Neural progenitor cell (in vitro differentiated cells): ENCODE results near the gene AGAP3. TPM values are rescaled to one million over a fixed set of nuclear protein-coding genes. Genes with fewer than 3 reads are reported as not detected.

Experiments
- DNase-seq: peaks from one replicate; pipeline ENCODE4 v3.0.0-alpha.2; 2016; ENCODE audit warnings: low spot score
- H2AFZ ChIP-seq: fragments of 200-600 bp; sonication (generic); replicated peaks from 2 replicates; pipeline ENCODE4 v1.6.1; 2016; ENCODE audit warnings: antibody characterized with exemption
- H3F3A ChIP-seq: fragments of 200-600 bp; sonication (generic); 2 replicates; pipeline ENCODE4 v1.6.1; 2016; ENCODE audit warnings: antibody characterized with exemption, low read depth
- H3K27ac ChIP-seq: fragments of 200-600 bp; sonication (generic); 2 replicates; pipeline ENCODE4 v1.5.1; 2016; ENCODE audit warnings: mild to moderate bottlenecking
- H3K27me3 ChIP-seq: fragments of 200-600 bp; sonication (generic); 2 replicates; pipeline ENCODE4 v1.6.1; 2016; ENCODE audit warnings: mild to moderate bottlenecking, moderate library complexity
- H3K36me3 ChIP-seq: fragments of 200-600 bp; sonication (generic); 2 replicates; pipeline ENCODE4 v1.5.1; 2016
- H3K4me1 ChIP-seq: fragments of 200-600 bp; sonication (generic); 2 replicates; pipeline ENCODE4 v1.6.1; 2016; ENCODE audit warnings: mixed run types
- H3K4me2 ChIP-seq: fragments of 200-600 bp; sonication (generic); 2 replicates; pipeline ENCODE4 v1.6.1; 2016
- H3K4me3 ChIP-seq: fragments of 200-600 bp; sonication (generic); 2 replicates; pipeline ENCODE4 v1.5.1; 2016
- H3K79me2 ChIP-seq: fragments of 200-600 bp; sonication (generic); 2 replicates; pipeline ENCODE4 v1.6.1; 2016; ENCODE audit warnings: low read depth
- H3K9ac ChIP-seq: fragments of 200-600 bp; sonication (generic); 2 replicates; pipeline ENCODE4 v1.6.1; 2016
- H3K9me3 ChIP-seq: fragments of 200-600 bp; sonication (generic); 2 replicates; pipeline ENCODE4 v1.5.1; 2016; ENCODE audit warnings: low read depth
- H4K20me1 ChIP-seq: fragments of 200-600 bp; sonication (generic); 2 replicates; pipeline ENCODE4 v1.6.1; 2016; ENCODE audit warnings: low read depth
- H3K27ac Mint-ChIP-seq: 3 replicates; pipeline ENCODE4 v1.8.0; 2021; ENCODE audit warnings: mixed read lengths
- H3K27me3 Mint-ChIP-seq: 2 replicates; pipeline ENCODE4 v1.8.0; 2022; ENCODE audit warnings: low read depth, mild to moderate bottlenecking, inconsistent platforms, moderate library complexity, mixed read lengths; ENCODE audit not compliant: insufficient read depth
- H3K36me3 Mint-ChIP-seq: 3 replicates; pipeline ENCODE4 v1.8.0; 2021; ENCODE audit warnings: mixed read lengths
- H3K4me1 Mint-ChIP-seq: 3 replicates; pipeline ENCODE4 v1.8.0; 2021; ENCODE audit warnings: mixed read lengths
- H3K4me3 Mint-ChIP-seq: 3 replicates; pipeline ENCODE4 v1.8.0; 2021; ENCODE audit warnings: mild to moderate bottlenecking, moderate library complexity, mixed read lengths
- H3K9me3 Mint-ChIP-seq: 3 replicates; pipeline ENCODE4 v1.8.0; 2020; ENCODE audit warnings: mixed read lengths
- EZH2 ChIP-seq: fragments of 200-600 bp; sonication (generic); IDR thresholded peaks from 2 replicates; pipeline ENCODE4 v1.6.1; 2017; ENCODE audit warnings: antibody characterized with exemption, mild to moderate bottlenecking, moderate library complexity
- EZH2phosphoT487 ChIP-seq: fragments of 200-600 bp; sonication (generic); IDR thresholded peaks from 2 replicates; pipeline ENCODE4 v1.6.1; 2017; ENCODE audit warnings: antibody characterized with exemption
- total RNA-seq: library from RNA; depleted of rRNA; stranded (reverse); fragments of >200 nt; gene quantifications from 2 replicates; pipeline ENCODE4 v1.2.3, GENCODE V29; 2015; ENCODE audit warnings: low replicate concordance
- TF ChIP-seq, protein P1 (sequence below): fragments of 200-600 bp; sonication (generic); IDR thresholded peaks from 2 replicates; pipeline ENCODE4 v1.5.1; 2017; ENCODE audit warnings: antibody characterized with exemption, mild to moderate bottlenecking

The AGAP3 gene
- total RNA-seq, 1 donor from 2014 or later = 38.9 TPM

DNA sequence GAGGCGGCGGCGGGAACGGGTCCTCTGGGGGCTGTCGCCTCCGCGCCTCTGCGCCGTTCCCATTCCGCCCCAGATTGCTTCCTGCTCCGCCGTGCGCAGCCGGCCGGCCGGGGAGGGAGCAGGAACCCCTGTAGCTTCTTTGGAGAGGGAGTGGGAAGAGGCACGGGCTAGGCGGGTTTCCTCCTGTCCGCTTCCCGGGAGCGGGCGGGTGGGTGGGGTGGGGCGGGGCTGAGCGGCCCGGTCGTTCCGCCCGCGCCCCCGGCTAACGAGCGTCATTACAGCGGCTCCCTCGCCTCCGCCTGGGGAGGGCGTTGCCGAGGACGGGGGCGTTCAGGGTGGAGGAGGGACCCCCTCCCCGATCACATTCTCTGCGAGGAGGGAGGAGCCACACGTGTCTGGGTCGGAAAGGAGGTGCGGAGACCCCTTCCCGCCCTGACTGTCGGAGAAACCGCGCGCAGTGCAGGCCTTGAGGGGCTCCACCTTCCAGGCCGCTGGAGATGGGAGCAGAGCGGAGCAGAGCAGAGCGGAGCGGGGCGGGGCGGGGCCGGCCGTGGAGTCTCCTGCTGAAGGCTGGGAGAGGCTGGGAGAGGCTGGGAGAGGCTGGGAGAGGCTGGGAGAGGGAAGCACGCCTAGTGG lies 39.7 kb downstream of the AGAP3 start:
- H3K4me3 ChIP-seq = peak overlapping the region; percentile 54
- peaks cover 59% of the 10 kb centered on the region for H4K20me1 ChIP-seq
- H3K9ac ChIP-seq = no peak overlapping the region
- no peaks in the 10 kb centered on the region for H3K9me3 ChIP-seq
- TF ChIP-seq EZH2 (no peak), EZH2phosphoT487 (peak; percentile 11)
- H3K4me1 ChIP-seq = peaks cover 8% of the 10 kb centered on the region
- no peak overlapping the region for H3K27ac ChIP-seq
- Mint-ChIP-seq H3K4me3 (peak overlapping the region; percentile 82), H3K36me3 (peaks cover 20% of the 10 kb centered on the region), H3K9me3 (no peaks in the 10 kb centered on the region), H3K27ac (no peak overlapping the region), H3K4me1 (peaks cover 27% of the 10 kb centered on the region), H3K27me3 (peaks cover 15% of the 10 kb centered on the region)
- H3K4me2 ChIP-seq = peak overlapping the region; percentile 90
- peak; percentile 80 for DNase-seq
- H3F3A ChIP-seq = peaks cover 41% of the 10 kb centered on the region
- no peak overlapping the region for H2AFZ ChIP-seq
- no peaks in the 10 kb centered on the region for H3K79me2 ChIP-seq
- no peaks in the 10 kb centered on the region for H3K27me3 ChIP-seq
- no peaks in the 10 kb centered on the region for H3K36me3 ChIP-seq

DNA sequence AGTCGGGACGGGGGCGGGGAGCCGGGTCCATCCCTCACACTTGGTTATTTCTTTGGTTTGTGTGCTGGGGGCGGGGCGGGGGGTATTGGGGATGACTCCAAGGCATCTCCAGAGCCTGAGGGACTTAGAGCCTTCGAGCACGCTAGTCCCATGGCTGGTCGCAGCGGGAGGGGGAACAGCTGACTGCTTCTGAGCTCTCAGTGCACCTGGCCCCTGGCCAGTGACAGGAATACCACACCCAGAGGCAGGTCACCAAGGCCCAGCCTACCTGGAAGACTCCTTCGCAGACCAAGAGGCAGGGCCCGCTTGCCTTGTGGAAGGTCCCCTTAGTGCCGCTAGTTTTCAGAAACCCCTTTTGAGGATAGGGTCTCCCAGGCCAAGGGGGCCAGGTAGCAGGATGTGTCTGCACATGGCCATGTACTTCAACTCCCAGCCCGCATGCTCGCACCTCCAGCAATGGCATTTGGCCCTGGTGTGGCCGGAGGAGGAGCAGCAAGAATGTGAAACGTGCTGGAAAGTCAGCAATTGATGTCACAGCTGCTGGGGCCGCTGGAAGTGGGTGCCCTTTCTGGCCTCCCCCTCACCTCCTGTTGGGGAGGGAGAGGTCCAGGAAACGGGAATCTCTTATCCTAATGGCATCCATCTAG lies 40.3 kb downstream of the AGAP3 start:
- H3K79me2 ChIP-seq = no peaks in the 10 kb centered on the region
- H3K4me2 ChIP-seq = peak overlapping the region; percentile 90
- Mint-ChIP-seq H3K36me3 (peaks cover 18% of the 10 kb centered on the region), H3K27me3 (peaks cover 15% of the 10 kb centered on the region), H3K4me1 (peaks cover 25% of the 10 kb centered on the region), H3K9me3 (no peaks in the 10 kb centered on the region), H3K4me3 (peak overlapping the region; percentile 41), H3K27ac (no peak overlapping the region)
- H3K9ac ChIP-seq = no peak overlapping the region
- peaks cover 41% of the 10 kb centered on the region for H3F3A ChIP-seq
- peak; percentile 41 for DNase-seq
- no peaks in the 10 kb centered on the region for H3K9me3 ChIP-seq
- H3K36me3 ChIP-seq = no peaks in the 10 kb centered on the region
- no peak overlapping the region for H2AFZ ChIP-seq
- no peaks in the 10 kb centered on the region for H3K27me3 ChIP-seq
- peaks cover 8% of the 10 kb centered on the region for H3K4me1 ChIP-seq
- H3K4me3 ChIP-seq = peak overlapping the region; percentile 54
- H4K20me1 ChIP-seq = peaks cover 56% of the 10 kb centered on the region
- no peak overlapping the region for H3K27ac ChIP-seq
- TF ChIP-seq EZH2 = no peak

DNA sequence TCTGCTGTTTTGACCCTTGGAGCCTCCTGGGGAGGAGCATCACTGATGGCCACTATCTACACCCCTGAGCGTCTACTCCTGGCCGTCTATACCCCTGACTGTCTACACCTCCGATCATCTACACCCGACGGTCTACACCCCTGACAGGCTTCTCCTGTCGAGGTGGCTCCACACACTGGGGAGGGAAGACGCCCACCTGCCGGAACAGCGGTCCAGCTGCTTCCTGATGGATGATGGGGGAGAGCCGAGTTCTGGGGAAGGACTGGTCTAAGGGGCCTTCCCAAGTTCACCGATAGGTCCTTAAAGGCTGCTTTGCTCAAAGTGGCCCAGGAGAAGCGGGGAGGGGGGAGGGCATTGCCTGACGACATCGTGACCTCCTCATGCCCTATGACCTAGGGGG lies 41.9 kb downstream of the AGAP3 start:
- Mint-ChIP-seq H3K27ac (no peak overlapping the region), H3K4me1 (peaks cover 22% of the 10 kb centered on the region), H3K36me3 (peaks cover 24% of the 10 kb centered on the region), H3K27me3 (peaks cover 16% of the 10 kb centered on the region), H3K9me3 (no peaks in the 10 kb centered on the region), H3K4me3 (no peak overlapping the region)
- Histone ChIP-seq H3K27me3 (no peaks in the 10 kb centered on the region), H3K4me1 (peaks cover 8% of the 10 kb centered on the region), H3F3A (peaks cover 40% of the 10 kb centered on the region), H3K9ac (no peak overlapping the region), H3K9me3 (no peaks in the 10 kb centered on the region), H3K36me3 (no peaks in the 10 kb centered on the region), H3K27ac (no peak overlapping the region), H2AFZ (no peak overlapping the region), H3K4me2 (no peak overlapping the region), H3K79me2 (no peaks in the 10 kb centered on the region), H3K4me3 (no peak overlapping the region), H4K20me1 (peaks cover 52% of the 10 kb centered on the region)
- TF ChIP-seq EZH2phosphoT487 (no peak), EZH2 (no peak)
- TF ChIP-seq, protein P1, sequence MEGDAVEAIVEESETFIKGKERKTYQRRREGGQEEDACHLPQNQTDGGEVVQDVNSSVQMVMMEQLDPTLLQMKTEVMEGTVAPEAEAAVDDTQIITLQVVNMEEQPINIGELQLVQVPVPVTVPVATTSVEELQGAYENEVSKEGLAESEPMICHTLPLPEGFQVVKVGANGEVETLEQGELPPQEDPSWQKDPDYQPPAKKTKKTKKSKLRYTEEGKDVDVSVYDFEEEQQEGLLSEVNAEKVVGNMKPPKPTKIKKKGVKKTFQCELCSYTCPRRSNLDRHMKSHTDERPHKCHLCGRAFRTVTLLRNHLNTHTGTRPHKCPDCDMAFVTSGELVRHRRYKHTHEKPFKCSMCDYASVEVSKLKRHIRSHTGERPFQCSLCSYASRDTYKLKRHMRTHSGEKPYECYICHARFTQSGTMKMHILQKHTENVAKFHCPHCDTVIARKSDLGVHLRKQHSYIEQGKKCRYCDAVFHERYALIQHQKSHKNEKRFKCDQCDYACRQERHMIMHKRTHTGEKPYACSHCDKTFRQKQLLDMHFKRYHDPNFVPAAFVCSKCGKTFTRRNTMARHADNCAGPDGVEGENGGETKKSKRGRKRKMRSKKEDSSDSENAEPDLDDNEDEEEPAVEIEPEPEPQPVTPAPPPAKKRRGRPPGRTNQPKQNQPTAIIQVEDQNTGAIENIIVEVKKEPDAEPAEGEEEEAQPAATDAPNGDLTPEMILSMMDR = no peak
- DNase-seq = no peak

DNA sequence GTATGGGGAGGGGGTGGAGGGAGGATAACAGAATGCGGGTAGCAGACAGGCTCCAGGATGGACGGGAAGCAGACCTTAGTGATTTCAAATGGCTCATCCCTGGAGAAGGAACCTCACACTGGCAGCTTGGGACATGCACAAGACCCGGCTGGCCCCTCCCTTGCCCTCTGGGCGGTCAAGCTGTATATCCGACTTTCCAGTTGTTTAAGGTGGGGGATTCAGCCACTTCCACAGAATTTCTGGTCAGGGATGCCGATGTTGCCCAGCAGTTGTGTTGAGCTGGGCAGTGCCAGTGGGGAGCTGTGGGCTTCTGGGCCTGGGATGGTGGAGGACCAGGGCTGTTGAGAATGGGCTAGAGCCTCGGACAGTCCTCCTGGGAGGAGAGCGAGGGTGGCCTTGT lies 42.4 kb downstream of the AGAP3 start:
- H3K36me3 ChIP-seq = no peaks in the 10 kb centered on the region
- H3K4me1 ChIP-seq = peaks cover 8% of the 10 kb centered on the region
- no peaks in the 10 kb centered on the region for H3K79me2 ChIP-seq
- no peaks in the 10 kb centered on the region for H3K27me3 ChIP-seq
- TF ChIP-seq EZH2phosphoT487 = no peak
- TF ChIP-seq, protein P1 = no peak
- TF ChIP-seq EZH2 = no peak
- H3K9me3 ChIP-seq = no peaks in the 10 kb centered on the region
- H3K9ac ChIP-seq = no peak overlapping the region
- no peak overlapping the region for H3K4me3 ChIP-seq
- H2AFZ ChIP-seq = no peak overlapping the region
- no peak for DNase-seq
- H3F3A ChIP-seq = peaks cover 34% of the 10 kb centered on the region
- no peak overlapping the region for H3K4me2 ChIP-seq
- Mint-ChIP-seq H3K9me3 (no peaks in the 10 kb centered on the region), H3K36me3 (peaks cover 23% of the 10 kb centered on the region), H3K4me1 (peaks cover 19% of the 10 kb centered on the region), H3K4me3 (no peak overlapping the region), H3K27me3 (peaks cover 16% of the 10 kb centered on the region), H3K27ac (no peak overlapping the region)
- H4K20me1 ChIP-seq = peaks cover 46% of the 10 kb centered on the region
- H3K27ac ChIP-seq = no peak overlapping the region
